Measurements from ENCODE around the gene SELENBP1.
"Not testable (repeated sequence)": the region's sequence is repeated elsewhere in the genome, so short reads cannot be mapped to it uniquely, and the experiment has no call there.

Gene SELENBP1

DNA sequence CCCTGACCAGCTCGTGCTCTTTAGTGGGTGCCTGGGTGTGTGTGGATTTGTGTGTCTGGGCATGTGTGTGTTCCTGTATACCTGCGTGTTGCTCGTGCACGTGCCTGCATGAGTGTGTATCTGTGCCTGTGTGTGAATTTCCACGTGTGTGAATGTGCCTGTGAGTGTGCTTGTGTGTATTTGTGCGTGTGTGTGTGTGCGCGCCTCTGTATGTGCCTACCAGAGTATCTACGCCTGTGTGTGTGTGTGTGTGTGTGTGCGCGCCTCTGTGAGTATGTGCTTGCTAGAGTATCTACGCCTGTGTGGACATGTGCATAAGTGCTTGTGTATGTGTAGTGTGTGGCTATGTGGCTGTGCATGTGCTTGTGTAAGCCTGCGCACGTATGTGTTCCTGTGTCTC, 691 bp upstream of the SELENBP1 start:
- no peak for DNase-seq

- no peak for DNase-seq
Measured at GRCh38 chr1:151371370-151372057, 991 bp downstream of the SELENBP1 start.

DNA sequence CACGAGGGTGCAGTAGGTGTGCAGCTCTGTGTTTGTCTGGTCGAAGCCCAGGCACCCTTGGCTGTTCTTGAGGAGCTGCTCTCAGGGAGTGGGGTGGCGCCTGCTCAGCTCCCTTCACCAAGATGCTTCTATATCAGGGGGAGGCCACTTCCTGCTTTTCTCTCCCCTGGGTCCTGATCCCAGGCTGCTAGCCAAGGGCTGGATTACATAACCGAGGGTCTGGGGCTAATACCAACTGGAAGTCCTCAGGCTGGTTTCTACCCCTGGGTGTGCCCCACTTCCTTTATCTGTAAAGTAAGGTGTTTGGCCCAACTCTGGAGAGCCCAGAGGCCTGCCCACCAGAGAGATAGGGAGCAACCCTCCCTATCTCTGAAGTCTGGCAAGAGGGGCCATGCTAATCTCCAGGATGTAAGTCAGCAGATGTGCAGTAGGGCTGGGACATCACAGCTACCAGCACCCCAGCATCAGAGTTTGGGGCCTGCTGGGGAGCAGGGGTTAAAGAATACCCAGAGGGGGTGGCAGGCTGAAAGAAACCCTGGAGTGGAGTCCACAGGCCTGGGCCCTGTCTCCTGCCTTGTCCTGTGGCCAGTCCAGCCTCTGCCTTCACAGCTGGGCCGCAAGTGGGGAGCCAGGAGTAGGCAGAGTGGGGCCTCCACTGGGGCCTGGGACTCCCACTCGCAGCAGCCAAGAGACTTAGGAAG, 2.1 kb downstream of the SELENBP1 start:
- no peak for DNase-seq

- DNase-seq = no peak
Measured at GRCh38 chr1:151369621-151370048, 2.9 kb downstream of the SELENBP1 start.

DNA sequence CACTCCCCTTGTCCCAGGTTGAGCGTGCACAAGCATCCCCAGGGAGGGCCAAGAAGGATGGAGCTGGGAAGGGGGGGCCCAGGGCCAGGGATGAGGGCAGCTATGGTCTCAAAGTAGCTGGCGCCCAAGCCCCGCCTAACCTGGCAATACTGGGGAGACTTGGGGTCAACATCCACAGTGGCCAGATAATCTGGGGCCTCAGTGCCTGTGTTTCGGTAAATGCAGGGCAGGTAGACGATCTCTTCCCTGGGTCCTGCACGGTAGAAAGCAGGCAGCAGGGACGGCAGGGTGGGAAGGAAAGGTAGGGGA, 3.2 kb downstream of the SELENBP1 start:
- DNase-seq = no peak

DNA sequence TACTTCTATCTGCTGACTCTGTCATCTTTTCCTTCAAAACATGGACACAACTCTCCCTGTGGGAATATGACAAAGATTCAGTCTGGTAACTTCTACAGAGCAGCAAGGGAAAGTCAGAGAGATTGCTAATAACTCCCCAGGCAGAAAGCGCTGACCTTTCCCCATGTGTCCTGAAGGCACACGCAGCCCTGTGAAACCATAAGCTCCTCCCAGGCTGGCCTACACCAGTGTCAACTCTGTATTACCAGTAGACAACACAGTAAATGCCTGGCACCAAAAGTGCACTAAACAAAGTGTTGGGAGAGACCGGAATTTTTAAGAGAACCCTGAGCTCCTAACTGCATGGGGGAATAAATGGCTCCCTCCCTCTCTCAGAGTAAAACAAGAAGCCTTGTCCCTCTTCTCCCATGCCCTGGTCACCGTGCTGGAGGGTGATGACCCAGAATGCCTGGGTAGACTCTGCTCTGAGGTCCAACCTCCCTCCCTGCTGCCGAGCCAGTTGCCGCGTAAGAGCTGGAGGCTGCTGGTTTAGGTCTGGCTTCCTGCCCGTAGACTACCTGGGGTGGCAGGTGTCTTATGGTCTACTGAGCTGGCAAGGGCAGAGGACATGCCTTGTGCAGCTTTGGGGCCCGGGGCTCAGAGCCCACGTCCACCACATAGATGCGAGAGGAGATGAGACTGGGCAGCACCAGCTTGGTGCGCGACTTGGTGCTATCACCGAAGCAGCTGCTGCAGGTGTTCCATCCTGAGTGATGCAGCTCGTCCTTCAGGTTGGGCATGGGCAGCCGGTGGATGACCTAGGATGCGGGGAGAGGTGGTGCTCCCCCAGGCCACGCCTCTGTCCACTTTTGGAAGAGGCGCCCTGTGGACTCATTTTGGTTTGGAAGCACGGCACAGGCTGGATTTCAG, 3.9 kb downstream of the SELENBP1 start:
- no peak for DNase-seq

GRCh38 chr1:151367658-151368392, 4.7 kb downstream of the SELENBP1 start:
- no peak for DNase-seq

GRCh38 chr1:151364996-151365395, 7.5 kb downstream of the SELENBP1 start:
- DNase-seq = no peak

DNA sequence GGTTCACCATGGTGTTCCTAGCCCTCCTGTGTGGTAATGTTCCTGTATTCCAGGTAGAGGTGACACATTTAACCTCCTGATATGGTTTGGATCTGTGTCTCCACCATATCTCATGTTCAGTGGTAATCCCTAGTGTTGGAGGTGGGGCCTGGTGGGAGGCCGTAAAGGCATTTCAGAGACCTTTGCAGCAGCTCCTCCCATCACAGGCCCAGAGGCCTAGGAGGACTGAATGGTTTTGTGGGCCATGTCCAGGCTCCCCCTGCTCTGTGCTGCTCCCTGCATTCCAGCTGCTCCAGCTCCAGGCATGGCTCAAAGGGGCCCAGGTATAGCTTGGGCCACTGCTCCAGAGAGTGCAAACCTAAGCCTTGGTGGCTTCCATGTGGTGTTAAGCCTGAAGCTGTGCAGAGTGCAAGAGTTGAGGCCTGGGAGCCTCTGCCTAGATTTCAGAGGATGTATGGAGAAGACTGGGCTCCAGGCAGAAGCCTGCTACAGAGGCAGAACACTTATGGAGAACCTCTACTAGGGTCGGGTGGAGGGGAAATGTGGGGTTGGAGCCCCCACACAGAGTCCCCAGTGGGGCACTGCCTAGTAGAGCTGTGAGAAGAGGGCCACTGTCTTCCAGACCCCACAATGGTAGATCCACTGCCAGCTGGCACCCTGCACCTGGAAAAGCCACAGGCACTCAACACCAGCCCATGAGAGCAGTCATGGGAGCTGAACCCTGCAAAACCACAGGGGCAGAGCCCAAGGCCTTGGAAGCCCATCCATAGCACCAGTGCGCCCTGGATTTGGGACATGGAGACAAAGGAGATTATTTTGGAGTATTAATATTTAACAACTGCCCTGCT, 10.0 kb downstream of the SELENBP1 start:
- DNase-seq = no peak

DNA sequence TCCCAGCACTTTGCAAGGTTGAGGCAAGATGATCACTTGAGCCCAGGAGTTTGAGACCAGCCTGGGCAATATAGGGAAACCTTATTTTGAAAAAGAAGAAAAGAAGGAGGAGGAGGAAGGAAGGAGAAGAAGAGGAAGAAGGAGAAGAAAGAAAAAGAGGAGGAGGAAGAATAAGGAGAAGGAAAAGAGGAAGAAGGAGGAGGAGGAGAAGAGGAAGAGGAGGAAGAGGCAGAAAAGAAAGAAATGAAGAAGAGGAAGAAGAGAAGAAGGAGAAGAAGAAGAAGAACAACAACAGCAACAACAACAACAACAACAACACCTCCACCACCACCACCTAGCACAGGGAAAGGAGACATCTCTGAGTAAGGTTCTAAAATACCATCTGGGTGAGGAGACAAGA, 10.6 kb downstream of the SELENBP1 start:
- DNase-seq = no peak

DNA sequence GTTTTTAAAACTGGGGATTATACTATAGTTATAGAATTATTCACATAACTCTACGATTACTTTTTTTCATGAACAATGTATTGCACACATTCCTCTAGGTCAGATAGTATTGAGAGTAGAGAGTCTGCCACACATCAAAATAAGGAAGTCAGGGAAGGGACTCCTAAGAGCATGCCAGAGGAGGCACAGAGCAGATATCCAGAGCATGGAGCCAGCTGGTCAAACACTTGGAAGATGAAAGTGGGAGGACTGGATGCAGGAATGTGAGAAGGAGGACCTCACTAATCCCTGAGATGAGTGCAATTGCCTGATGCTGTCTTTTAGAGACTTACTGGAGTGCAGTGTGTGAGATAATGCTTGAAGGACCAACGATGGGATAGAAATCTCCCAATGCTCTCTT, 15.8 kb downstream of the SELENBP1 start:
- no peak for DNase-seq

DNA sequence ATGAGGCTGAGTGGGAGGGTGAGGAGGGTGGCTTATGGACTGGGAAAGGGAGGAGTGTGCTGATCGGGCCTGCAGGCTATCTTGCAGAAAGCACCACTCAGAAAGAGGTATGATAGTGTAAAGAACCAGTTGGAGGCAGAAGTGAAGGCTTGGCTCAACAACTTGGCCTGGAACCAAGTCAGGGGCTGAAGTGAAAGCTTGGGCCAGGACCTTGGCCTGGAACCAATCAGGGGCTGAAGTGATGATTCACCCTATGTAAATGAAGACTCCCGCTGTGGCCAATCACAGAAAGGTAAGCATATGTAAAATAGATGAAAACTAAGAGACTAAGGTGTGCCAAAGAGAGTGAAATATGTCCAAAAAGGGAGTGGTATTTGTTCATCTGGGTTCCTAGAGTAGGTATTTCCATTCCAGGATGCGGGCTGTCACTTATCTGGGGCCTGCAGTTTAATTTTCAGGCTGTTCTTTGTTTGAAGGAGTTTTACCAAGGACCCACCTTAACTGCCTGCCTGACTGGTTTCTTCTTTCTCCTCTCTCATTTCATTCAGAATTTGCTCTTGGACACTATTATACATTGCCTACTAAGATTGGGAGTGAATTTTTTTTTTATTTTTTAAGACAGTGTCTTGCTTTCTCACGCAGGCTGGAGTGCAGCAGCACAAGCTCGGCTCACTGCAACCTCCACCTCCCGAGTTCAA, 20.3 kb downstream of the SELENBP1 start:
- no peak for DNase-seq

- not testable (repeated sequence) for DNase-seq
Measured at GRCh38 chr1:151350323-151350722, 22.2 kb downstream of the SELENBP1 start.

DNA sequence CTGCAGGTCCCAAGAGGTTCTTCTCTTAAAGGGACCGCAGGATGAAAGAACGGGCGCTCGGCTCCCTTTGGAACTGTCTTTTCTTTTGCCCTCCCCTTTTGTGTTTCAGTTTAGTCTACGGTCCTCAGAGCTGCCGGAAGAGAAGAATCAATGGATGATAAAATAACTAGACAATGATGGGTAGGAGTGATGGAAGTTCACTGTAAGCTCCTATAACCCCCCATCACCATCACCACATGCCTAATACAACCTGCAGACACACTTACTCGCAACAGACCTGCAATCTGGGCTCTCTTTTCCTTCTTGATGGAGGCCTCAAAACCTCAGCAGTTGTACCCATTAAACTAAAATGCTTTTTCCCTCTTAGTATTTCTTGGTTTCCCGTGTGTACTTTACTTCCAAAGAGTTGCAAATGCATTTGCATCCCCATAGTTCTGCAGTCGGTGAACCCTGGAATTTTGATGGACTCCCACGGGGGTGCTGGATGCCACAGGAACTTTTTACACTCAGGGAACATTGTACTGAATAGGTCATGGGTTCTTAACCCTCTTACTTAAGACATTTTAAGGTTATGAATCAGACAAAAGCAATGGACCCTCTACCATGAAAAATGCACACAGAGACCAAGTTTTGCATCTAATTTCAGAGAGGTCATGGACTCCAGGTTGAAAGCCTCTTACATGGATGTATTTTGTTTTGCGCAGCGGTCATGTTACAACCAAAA, 24.8 kb downstream of the SELENBP1 start:
- no peak for DNase-seq

DNA sequence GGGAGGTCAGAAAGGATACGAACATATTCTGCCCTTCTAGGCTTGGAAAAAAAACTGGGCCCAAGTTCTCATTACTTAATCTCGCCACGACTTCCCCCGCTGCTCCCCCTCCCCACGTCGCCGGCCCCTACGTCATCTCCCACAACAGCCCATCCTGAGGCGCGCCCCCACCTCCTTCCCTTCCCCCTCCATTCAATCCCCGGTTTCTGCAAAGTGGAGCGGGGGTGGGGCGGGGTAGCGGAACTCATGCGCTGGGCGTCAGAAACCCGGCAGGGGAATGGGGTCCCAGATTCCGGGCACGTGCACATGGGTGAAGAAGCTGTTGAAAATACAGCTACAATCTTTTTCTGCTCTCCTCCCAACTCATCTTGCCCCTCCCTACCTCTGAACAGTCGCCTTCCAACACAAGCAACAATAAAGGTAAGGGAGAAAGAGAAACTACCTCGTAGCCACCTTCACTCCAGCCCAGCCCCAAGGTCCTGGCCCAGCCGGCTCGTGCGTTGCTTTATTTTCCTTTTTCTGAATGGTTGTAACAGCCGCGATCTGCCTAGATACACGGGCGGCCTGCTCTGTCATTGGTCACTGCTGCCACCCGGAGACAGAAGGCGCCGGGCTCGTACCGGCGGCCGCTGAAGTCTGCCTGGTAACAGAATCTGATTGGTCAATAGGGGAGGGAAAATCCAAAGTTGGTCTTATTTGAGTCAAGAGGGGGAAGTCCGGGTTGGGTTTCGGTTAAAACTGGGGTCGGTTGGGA, 25.6 kb downstream of the SELENBP1 start, which contains the start of gene RFX5:
RFX5 (minus strand) TSS at position 484 of the 754 bp plus-strand sequence. CDS start 932 bp downstream, outside the sequence.
- DNase-seq = peak; percentile 82 to 95

DNA sequence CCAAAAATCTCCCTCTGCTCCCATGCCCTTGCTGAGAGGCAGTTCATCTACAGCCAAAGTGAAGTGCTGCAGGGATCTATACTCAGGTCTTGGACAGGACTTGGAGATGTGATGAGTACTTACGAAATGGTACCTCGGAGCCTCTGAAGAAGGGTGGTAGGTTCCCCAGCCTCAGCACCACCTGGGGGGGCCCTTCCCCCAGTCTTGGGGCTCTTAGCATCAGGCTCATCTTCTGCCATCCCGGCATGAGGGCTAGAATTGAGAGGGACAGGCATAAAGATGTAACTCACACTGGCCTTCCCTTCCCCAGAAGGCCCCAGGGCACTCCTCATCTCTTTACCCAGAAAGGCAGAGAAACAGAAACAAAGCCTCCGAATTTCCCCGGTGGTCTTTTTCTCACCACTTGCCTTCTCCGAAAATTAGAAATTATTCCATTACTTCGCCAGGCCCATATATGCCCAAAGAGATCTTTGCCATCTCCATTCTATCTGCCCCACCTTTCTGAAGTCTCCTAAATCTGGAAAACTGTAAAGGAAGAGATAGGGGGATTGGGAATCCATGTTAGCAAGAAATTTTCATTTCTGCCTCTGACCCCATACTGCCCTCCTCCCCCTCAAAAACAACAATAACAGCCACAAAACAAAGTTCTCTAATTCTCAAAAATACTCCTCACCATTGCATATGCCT, 26.3 kb downstream of the SELENBP1 start:
- no peak for DNase-seq

- DNase-seq = no peak
Measured at GRCh38 chr1:151344291-151344690, 28.2 kb downstream of the SELENBP1 start.

GRCh38 chr1:151343587-151343986, 28.9 kb downstream of the SELENBP1 start:
- no peak for DNase-seq

DNA sequence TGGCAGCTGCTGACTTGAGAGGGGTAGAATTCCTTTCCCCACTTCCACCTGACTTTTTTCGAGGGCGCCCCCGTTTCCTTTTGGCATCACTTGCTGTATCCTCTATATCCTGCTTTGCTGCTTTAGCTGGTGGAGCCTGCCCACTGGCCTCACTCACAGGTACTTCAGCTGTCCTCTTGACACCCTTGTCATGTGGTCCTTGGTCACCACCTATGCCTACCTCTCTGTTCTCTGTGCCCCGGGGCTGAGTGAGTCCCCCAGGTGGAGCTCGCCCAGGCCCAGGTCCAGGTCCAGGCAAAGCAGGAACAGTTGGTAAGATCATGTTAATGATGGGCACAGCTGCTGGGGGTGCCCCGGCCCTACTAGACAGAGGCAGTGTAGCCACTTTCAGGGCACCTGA, 29.9 kb downstream of the SELENBP1 start:
- no peak for DNase-seq
